ENCODE data around the gene TANGO6. TPM values are rescaled to one million over a fixed set of nuclear protein-coding genes. Genes with fewer than 3 reads are reported as not detected.

TANGO6 gene
- total RNA-seq, 1 experiment from 2014 or later, result 22.3 TPM

GRCh38 chr16:68907297-68907696 lies 64.0 kb downstream of the TANGO6 start:
- no peak for DNase-seq (ENCODE audit: low spot score)

DNA sequence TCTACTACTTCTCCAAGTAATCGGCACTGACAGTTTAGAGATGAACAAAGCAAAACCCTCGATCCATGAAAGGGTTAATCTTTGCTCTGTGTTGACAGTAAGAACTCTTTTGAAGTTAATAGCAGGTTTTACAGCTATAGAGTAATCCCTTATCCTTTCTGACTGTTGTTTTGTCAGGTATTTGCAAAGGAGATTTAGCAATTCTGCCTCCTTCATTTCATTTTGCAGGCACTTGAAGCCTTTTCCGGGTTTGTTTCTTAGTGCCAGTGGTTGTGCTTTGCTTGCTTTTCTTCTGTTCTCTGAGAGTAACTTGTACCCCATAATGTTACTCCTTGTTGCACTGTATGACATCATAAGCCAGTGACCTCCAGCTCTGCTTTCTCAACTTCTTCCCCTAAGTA lies 64.5 kb downstream of the TANGO6 start:
- DNase-seq (ENCODE audit: low spot score), result no peak

- no peak for DNase-seq (ENCODE audit: low spot score)
Measured at GRCh38 chr16:68909099-68909733, 65.9 kb downstream of the TANGO6 start.

GRCh38 chr16:68910051-68910450 lies 66.7 kb downstream of the TANGO6 start:
- DNase-seq (ENCODE audit: low spot score), result no peak

DNA sequence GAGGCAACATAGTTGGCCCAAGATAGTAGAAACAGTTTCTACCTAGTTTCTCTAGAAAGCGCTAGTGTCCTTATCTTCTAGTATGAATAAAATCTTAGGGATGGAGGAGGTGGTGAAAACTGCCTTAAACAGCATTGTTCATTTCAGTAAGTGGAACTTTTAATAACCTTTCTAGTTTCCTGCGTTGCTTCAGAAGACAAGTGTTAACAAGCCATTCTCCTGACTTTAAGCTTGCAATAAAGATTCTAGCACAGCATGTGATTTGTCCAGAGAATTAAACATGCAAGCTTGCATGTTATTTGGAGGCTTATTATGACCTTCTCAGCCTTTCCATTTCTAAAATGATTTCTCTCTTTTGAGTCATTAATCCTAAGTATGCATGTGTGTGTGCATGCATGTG lies 72.3 kb downstream of the TANGO6 start:
- DNase-seq (ENCODE audit: low spot score), result no peak

DNA sequence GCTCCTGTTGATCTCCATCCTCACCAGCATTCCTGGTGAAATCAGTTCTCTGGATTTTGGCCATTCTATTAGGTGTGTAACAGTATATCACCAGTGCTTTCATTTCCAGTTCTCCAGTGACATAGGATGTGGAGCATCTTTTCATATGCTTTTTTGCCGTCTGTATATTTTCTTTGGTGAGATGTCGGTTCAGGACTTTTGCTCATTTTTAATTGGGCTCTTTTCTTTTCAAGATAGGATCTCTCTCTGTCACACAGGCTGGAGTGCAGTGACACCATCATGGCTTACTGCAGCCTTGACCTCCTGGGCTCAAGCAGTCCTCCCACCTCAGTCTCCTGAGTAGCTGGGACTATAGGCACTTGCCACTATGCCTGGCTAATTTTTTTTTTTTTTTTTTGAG lies 74.2 kb downstream of the TANGO6 start:
- no peak for DNase-seq (ENCODE audit: low spot score)

DNA sequence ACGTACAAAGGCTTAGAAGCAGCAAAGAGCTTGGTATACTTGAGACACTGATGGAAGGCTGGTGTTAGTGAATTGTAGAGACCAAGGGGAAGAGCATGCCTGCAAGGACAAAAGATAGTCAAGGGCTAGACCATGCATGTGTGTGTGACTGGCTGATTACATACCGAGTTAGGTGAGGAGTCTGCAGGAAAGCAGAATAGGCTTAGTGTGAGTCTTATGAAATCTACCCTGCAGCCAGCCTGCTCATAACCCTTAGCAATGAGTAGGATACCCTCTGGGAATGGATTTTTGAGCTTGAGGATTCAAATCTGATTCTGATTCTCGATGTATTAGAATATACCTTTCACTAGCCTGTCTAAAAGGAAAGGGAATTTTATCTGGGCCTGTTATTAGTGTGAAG lies 77.0 kb downstream of the TANGO6 start:
- DNase-seq (ENCODE audit: low spot score), result no peak

DNA sequence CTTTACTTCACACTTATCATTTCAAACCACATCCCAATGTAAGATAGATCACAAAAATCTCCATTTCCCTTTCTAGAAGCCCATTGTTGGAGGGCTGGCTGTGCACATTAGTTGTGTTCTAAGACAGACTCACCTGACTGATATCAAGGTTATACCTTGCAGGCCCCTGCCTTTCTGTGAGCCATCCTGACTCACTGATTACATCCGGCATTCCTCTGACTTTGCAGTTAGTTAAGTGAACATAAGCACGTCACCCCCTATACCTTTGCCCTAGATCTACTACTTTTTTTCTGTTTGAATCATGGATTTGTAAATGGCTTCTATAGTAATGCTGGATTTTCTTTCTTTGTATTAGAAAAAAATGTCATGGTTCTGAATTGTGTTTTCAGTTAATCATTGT lies 78.3 kb downstream of the TANGO6 start:
- DNase-seq (ENCODE audit: low spot score), result peak; percentile 69

DNA sequence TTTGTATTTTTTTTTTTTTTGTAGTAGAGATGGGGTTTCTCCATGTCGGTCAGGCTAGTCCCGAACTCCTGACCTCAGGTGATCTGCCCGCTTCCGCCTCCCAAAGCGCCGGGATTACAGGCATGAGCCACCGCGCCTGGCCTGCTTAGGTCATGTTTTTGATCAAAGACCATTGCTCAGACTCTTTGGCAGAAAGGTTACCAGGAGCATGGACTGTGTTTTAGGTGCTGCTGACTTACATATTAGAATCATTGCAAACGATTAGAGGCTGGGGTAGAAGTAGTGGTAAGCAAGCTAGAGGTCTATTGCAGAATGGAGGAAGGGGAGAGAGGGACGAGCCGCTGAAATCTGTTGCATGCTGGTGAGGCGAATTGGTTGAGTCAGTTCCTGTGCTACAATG lies 79.8 kb downstream of the TANGO6 start:
- DNase-seq (ENCODE audit: low spot score), result no peak

DNA sequence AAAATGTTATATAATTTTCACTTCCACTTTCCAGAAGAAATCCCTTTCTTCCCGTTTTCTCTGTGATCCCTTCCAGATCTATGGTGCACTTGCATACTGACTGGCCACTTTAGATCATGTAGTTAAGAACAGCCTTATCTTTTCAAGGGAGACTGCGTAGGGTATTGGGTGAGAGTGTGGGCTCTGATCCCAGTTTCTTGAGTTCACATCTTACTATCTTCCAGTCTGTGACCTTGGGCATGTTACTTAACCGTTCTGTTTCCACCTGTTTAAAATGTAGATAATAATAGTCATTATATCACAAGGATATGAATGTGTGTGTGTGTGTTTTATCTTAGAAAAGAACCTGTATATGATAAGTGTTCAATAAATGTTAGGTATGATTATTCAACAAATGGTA lies 83.7 kb downstream of the TANGO6 start:
- DNase-seq (ENCODE audit: low spot score), result no peak

GRCh38 chr16:68931196-68931595 lies 87.9 kb downstream of the TANGO6 start:
- no peak for DNase-seq (ENCODE audit: low spot score)

DNA sequence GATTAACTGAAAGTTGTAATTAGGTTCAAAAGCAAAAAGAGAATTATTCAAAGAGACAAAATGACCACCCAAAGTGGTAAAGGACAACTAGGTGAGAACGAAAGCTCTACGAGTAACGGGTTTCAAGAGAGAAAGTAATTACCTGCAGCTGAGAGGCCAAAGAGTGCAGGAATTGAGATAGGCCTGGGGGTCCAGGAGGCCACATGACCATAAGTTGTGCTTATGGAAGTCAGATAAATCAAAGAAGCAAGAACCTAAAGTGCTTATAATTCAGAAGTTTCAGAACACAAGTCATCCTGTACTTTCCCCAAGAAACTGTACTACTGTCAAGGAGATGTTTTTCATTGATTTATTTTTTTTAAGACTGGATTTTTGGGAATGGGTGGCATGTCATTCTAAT lies 91.1 kb downstream of the TANGO6 start:
- DNase-seq (ENCODE audit: low spot score), result no peak

GRCh38 chr16:68935008-68935407 lies 91.7 kb downstream of the TANGO6 start:
- DNase-seq (ENCODE audit: low spot score), result no peak

GRCh38 chr16:68936736-68937631 lies 93.7 kb downstream of the TANGO6 start:
- no peak for DNase-seq (ENCODE audit: low spot score)

DNA sequence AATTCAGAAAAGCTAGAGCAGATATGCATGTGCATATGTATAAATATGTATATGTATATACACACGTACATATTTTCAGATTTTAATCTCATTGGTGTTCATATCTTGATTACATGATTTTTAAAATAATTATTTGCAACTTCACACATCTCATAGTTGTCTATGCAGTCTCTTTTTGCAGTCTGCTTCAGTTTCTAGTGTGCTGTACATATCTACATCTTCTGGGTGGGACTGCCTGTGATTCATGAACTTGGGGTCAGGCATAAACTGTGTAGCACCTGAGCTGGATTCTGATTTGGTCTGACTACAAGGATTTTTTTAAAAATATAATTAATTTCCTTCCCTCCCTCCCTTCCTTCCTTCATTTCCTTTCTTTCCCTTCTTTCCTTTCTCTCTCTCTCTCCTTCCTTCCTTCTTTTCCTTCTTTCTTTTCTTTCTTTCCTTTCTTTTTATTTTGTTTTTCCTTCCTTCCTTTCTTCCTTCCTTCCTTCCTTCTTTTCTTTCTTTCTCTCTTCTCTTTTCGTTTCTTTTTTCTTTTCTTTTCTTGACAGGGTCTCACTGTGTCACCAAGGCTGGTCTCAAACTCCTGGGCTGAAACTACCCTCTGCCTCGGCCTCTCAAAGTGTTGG lies 96.5 kb downstream of the TANGO6 start:
- DNase-seq (ENCODE audit: low spot score), result no peak

DNA sequence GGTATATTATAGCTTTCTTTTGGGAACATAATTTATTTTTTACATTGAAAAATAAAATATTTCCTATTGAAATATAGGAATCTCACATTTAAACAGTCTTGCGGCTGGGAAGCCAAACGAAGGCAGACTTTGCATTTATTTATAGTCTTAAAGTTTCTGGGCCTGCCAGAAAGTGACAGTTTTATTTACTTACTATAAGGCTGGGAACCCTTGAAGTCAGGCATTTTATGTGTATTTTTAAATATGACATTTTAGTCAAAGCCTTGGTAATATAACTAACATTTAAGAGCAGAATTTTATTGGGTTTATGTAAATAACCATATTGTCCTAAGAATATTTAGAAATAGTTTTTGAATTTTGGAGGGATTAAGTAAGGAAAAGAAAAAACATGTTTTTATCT lies 97.5 kb downstream of the TANGO6 start:
- DNase-seq (ENCODE audit: low spot score), result no peak

- no peak for DNase-seq (ENCODE audit: low spot score)
Measured at GRCh38 chr16:68943961-68944360, 100.6 kb downstream of the TANGO6 start.

GRCh38 chr16:68948230-68948910 lies 105.0 kb downstream of the TANGO6 start:
- DNase-seq (ENCODE audit: low spot score), result peak; percentile 21

GRCh38 chr16:68951991-68952877 lies 108.9 kb downstream of the TANGO6 start:
- DNase-seq (ENCODE audit: low spot score), result peak; percentile 94

GRCh38 chr16:68954911-68955635 lies 111.7 kb downstream of the TANGO6 start:
- no peak for DNase-seq (ENCODE audit: low spot score)

GRCh38 chr16:68960910-68961309 lies 117.6 kb downstream of the TANGO6 start:
- DNase-seq (ENCODE audit: low spot score), result no peak

All from A172 (cell line).